ENCODE measurements around the gene USH2A. TPM values are rescaled to one million over a fixed set of nuclear protein-coding genes. Genes with fewer than 3 reads are reported as not detected.

The USH2A gene
- polyA plus RNA-seq, 3 donors: not detected

DNA sequence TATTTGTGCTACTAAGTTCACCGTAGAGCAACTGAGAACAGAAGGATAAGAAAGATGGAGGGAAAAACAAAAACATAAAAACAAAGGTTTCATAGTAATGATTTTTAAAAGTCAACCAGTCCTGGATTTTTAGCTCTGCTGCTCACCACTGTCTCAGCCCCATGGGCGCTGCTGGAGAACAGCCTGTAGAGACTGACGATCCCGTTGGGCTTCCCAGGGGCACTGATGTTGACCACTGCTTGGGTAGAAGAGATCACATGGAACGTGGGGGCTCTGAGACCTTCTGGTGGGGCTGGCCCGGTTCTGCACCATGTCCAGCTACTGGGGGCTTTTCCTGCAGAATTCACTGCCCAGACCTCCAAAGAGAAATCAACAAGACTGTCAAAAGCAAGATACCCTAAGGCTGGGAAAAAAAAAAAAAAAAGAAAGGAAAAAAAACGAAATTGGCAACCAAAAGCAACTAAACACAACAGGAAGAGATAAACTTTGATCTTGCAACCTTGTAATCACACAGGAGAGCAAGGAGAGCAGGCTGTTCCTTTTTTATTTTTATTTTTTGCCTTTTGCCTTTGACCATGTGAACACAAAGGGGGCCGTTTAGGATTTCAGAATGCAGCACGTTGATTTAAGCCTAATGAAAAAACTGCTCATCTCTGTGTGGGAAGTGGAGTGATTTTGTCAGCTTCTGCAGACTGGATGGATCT lies 772.6 kb downstream of the USH2A start:
- Mint-ChIP-seq H3K4me1 (no peaks in the 10 kb centered on the region), H3K27ac (no peak overlapping the region), H3K9me3 (peaks cover 0 to 4% (median 0%) of the 10 kb centered on the region in 7 donors), H3K36me3 (no peaks in the 10 kb centered on the region), H3K27me3 (ENCODE audit: low read depth in 3 of 3) (peaks cover 3 to 8% (median 4%) of the 10 kb centered on the region in 3 donors), H3K4me3 (no peak overlapping the region)
- no peaks in the 10 kb centered on the region for H3K36me3 ChIP-seq (replicated peaks in 1 of 2; ENCODE audit: control insufficient read depth in 1 of 2, insufficient read depth in 2 of 2, low read length in 2 of 2)
- WGBS (ENCODE audit: insufficient coverage): 71% methylated on average over 4 of the region's 9 CpGs
- no peak overlapping the region for H3K9ac ChIP-seq (ENCODE audit: insufficient read depth, low read length, poor library complexity, severe bottlenecking)
- no peak overlapping the region for H3K27ac ChIP-seq (ENCODE audit: low read depth in 1 of 2, low read length in 2 of 2)
- no peaks in the 10 kb centered on the region for H3K9me3 ChIP-seq (replicated peaks in 1 of 2; ENCODE audit: control insufficient read depth in 1 of 2, insufficient read depth in 1 of 2, low read length in 2 of 2)
- DNase-seq: no peak
- TF ChIP-seq, protein P1, sequence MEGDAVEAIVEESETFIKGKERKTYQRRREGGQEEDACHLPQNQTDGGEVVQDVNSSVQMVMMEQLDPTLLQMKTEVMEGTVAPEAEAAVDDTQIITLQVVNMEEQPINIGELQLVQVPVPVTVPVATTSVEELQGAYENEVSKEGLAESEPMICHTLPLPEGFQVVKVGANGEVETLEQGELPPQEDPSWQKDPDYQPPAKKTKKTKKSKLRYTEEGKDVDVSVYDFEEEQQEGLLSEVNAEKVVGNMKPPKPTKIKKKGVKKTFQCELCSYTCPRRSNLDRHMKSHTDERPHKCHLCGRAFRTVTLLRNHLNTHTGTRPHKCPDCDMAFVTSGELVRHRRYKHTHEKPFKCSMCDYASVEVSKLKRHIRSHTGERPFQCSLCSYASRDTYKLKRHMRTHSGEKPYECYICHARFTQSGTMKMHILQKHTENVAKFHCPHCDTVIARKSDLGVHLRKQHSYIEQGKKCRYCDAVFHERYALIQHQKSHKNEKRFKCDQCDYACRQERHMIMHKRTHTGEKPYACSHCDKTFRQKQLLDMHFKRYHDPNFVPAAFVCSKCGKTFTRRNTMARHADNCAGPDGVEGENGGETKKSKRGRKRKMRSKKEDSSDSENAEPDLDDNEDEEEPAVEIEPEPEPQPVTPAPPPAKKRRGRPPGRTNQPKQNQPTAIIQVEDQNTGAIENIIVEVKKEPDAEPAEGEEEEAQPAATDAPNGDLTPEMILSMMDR (IDR thresholded peaks at IDR 0.05): no peak
- no peaks in the 10 kb centered on the region for H3K4me1 ChIP-seq (ENCODE audit: control insufficient read depth in 1 of 2, insufficient read depth in 2 of 2, low read length in 2 of 2)
- H3K4me2 ChIP-seq (replicated peaks; ENCODE audit: extremely low read depth, low read length, poor library complexity, severe bottlenecking): no peak overlapping the region
- no peak overlapping the region for H3K4me3 ChIP-seq (replicated peaks in 1 of 3; ENCODE audit: low read depth in 2 of 3, low read length in 3 of 3)
- H4K20me1 ChIP-seq (ENCODE audit: insufficient read depth, low read length): no peaks in the 10 kb centered on the region
- intact Hi-C loops (cut with micrococcal nuclease): no loop called here
- no peak overlapping the region for H2AFZ ChIP-seq (ENCODE audit: insufficient read depth, low read depth, low read length, poor library complexity, severe bottlenecking)
- H3K27me3 ChIP-seq (ENCODE audit: control insufficient read depth in 2 of 2, insufficient read depth in 2 of 2, low read length in 2 of 2): no peaks in the 10 kb centered on the region
- no peaks in the 10 kb centered on the region for H3K79me2 ChIP-seq (ENCODE audit: insufficient read depth, low read length)

DNA sequence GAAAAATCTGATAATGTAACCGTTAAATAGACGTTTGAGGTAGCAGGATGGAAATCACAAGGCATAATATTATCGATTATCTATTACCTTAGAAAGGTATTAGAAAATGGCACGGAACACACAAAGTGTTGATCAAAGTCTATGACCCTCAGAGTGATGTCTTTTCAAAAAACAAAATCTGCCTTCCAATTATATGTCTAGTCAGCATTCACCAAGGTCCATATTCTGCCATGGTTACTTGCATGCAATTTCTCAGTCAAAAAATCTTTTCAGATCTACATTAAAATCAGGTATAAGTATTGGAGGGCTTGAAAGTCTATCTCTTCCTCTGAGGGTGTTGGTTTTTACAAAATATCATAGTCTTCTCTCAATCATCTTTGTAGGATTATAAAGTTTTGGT lies 774.3 kb downstream of the USH2A start:
- H3K9ac ChIP-seq (ENCODE audit: insufficient read depth, low read length, poor library complexity, severe bottlenecking): no peak overlapping the region
- no peak for DNase-seq
- no peak overlapping the region for H3K27ac ChIP-seq (ENCODE audit: low read depth in 1 of 2, low read length in 2 of 2)
- H4K20me1 ChIP-seq (ENCODE audit: insufficient read depth, low read length): no peaks in the 10 kb centered on the region
- H3K4me1 ChIP-seq (ENCODE audit: control insufficient read depth in 1 of 2, insufficient read depth in 2 of 2, low read length in 2 of 2): no peaks in the 10 kb centered on the region
- Mint-ChIP-seq H3K9me3 (peaks cover 0 to 4% (median 2%) of the 10 kb centered on the region in 7 donors), H3K27ac (no peak overlapping the region), H3K36me3 (no peaks in the 10 kb centered on the region), H3K27me3 (ENCODE audit: low read depth in 3 of 3) (peaks cover 3 to 11% (median 4%) of the 10 kb centered on the region in 3 donors), H3K4me3 (no peak overlapping the region), H3K4me1 (no peaks in the 10 kb centered on the region)
- intact Hi-C loops (cut with micrococcal nuclease): no loop called here
- H3K4me3 ChIP-seq (replicated peaks in 1 of 3; ENCODE audit: low read depth in 2 of 3, low read length in 3 of 3): no peak overlapping the region
- H3K4me2 ChIP-seq (replicated peaks; ENCODE audit: extremely low read depth, low read length, poor library complexity, severe bottlenecking): no peak overlapping the region
- no peaks in the 10 kb centered on the region for H3K27me3 ChIP-seq (ENCODE audit: control insufficient read depth in 2 of 2, insufficient read depth in 2 of 2, low read length in 2 of 2)
- no CpG with 5 or more reads among the region's 4 CpGs for WGBS (ENCODE audit: insufficient coverage)
- H3K9me3 ChIP-seq (replicated peaks in 1 of 2; ENCODE audit: control insufficient read depth in 1 of 2, insufficient read depth in 1 of 2, low read length in 2 of 2): no peaks in the 10 kb centered on the region
- no peaks in the 10 kb centered on the region for H3K79me2 ChIP-seq (ENCODE audit: insufficient read depth, low read length)
- no peak overlapping the region for H2AFZ ChIP-seq (ENCODE audit: insufficient read depth, low read depth, low read length, poor library complexity, severe bottlenecking)
- TF ChIP-seq, protein P1 (IDR thresholded peaks at IDR 0.05): no peak
- H3K36me3 ChIP-seq (replicated peaks in 1 of 2; ENCODE audit: control insufficient read depth in 1 of 2, insufficient read depth in 2 of 2, low read length in 2 of 2): no peaks in the 10 kb centered on the region
